ENCODE results near the gene ZNF112.

- TF ChIP-seq CTCF (IDR thresholded peaks at IDR 0.05) (no peak), POLR2A (IDR thresholded peaks at IDR 0.05) (no peak)
Measured at GRCh38 chr19:44278181-44278690, 78.2 kb downstream of the ZNF112 start.
